ENCODE results near the gene LMAN2L.

LMAN2L gene

DNA sequence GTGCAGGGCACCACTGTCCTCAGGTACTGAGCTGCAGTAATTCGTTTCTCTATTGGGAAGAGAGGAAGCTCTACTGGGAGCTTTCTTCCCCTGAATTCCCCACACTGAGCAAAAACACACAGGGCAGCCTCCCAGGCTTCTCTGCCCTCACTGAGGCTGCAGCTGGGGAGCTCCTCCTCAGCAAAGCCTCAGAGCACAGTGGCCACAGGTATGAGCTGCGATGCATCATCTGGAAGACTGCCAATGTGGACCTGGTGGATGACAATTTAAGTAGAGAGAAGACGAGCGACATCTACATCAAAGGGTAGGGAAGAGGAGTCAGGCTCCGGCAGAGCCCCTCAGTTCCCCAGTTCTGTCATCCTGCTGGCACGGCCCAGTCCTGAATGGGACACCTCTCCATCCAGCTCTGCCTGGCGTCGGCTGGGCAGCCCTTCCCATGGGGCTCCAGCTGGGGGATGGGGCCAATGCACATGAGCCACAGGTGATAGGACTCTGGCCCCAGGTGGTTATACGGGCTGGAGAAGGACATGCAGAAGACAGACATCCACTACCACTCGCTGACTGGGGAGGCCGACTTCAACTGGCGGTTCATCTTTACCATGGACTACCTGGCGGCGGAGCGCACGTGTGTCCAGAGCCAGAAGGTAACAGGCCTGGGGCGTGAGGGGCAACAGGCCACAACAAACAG is 37.6 kb downstream of the LMAN2L start:
- DNase-seq, result no peak

DNA sequence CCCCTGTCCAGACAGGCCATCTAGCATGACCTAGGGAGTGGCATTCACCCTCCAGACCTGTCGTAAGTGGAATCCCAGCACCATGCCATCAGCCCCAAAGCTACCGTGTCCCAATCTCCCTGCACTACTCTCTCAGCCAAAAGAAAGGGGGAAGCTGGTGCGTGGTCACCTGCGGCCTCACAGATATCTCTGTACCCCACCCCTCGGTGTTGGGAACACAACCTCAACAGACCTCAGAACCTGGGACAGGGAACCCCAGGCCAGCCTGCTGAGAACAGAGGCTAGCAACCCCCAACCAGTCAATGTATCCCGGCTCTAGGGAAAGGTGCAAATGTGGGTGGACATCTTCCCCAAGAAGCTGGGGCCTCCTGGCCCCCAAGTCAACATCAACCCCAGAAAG is 38.2 kb downstream of the LMAN2L start:
- DNase-seq, result no peak

DNA sequence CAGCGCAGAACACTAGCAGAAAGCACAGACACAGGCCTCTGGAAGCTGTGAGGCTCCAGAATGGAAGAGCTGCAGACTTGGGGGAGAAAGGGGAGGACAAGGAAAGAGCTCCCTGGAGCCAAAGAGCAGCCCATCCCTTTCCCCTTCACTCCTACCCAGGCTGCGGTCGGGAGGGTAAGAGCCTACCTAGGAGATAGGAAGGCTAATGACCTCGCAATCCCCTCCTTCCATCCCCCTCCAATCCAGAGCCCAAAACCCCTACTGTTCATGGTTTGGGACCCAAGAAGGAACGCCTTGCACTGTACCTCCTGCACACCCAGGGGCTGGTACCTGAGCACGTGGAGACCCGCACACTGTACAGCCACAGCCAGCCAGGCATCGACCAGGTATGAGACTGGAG is 39.8 kb downstream of the LMAN2L start:
- no peak for DNase-seq

DNA sequence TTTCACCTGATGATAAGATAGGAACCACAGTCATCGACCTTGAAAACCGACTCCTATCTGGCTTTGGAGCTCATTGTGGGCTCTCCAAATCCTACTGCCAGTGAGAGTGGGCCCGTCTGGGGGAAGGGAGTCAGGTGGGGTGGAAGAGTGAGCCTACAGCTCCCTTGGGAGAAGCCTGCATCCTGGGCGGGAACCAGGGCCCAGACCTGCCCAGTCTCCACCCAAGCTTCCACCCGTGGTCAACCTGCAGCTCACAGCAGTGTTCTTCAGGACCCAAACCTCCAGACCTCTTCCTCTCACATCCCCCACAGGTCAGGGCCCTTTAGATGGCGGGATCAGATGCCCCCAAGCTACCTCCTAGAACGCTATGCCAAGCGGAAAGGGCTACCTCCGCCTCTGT is 40.2 kb downstream of the LMAN2L start:
- no peak for DNase-seq

DNA sequence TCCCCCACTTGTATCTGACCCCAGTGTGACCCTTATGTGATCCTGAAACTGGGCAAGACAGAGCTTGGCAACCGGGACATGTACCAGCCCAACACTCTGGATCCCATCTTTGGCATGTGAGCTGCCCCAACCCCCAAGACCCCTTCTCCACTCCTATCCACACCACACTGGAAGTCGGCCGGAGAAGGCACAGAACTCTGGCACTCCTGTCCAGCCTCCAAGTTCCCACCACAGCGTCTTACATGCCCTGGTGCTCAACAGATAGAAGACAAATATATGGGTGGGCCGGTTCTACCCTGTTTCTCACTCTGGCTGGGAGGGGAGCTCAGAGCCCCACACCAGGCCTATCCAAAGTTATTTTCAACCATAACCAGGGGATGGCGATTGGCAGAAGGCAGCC is 40.8 kb downstream of the LMAN2L start:
- no peak for DNase-seq

DNA sequence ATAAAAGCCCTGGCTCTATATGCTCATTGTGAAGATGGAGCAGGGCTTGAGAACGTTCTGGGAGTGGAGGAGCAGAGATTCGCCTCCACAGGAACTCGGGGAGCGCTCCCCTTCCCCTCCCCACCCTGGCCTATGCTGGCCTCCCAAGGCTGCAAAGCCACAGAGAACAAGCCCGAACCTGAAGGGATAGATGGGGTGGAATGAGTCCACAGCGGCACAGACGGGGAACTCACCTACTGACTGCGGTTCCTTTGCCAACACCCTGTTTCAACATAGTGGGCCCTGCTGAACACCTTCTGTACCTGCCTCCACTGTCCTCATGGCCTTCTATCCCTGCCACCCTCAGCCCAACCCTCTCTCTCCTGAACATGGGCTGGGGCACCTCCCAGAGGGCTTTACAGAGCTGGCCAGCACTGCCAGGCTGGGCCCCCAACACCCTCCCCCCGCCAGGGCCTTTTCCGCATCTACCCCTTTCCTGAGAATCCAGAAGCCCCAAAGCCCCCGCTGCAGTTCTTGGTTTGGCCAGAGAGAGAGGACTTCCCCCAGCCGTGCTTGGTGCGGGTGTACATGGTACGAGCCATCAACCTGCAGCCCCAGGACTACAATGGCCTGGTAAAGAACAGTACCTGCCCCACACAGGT is 41.5 kb downstream of the LMAN2L start:
- no peak for DNase-seq

DNA sequence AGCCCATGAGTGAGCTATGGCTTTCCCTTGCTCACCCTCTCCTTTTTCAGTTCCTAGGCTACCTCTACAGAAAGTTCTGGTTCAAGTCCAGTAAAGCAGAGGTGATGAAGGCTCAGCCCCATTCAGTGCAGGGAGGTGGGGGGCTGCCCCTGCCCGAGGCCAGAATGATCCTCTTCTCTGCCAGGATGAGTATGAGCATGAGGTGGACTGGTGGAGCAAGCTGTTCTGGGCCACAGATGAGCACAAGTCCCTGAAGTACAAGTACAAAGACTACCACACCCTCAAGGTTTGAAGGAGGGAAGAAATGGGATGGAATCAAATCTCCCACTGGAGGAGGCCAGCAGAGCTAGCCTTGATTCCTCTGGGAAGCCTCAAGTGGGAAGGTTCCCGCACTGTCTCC is 42.4 kb downstream of the LMAN2L start:
- no peak for DNase-seq

DNA sequence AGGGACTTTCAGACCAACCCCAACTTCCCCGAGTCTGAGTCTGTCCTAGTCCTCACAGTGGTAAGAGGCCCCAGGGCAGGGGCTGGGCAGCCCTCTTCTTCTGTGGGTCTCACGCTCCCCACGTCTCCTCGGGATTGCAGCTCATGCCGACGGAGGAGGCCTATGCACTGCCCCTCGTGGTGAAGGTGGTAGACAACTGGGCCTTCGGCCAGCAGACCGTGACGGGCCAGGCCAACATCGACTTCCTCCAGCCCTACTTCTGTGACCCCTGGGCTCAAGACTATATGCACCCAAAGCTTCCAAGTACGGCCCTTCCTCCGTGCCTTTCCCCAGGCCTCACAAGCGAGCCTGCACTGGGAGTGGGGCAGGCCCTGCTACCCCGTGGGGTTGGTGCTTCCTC is 44.3 kb downstream of the LMAN2L start:
- DNase-seq, result no peak

DNA sequence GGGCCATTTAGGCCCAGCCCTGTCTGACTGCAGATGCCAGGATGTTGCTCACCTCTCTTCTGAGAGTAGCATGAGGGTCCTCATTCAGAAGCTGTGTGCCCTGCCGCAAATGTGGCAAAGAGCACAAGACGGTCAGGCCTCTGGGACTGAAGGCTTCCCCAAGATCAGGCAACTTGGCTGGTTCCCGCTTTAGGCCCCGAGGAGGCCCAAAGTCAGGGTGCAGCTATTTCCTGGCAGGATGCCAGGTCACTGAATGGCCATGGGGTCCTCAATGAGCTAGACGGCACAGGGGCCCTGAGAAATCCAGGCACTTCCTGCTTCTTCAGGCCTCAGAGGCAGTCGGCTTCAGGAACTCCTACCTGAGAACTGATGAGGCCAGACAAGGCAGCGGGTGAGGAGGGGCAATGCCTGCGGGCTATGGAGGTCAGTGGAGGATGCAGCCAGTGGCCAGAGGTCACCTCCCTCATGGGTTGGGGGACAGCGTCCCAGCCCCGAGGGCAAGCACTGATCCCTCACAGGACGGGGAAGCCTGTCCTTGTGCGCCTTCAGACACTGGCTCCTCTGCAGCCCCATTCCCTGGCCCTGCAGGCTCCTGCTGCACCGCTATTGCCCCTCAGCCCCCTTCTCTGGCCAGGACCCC is 44.9 kb downstream of the LMAN2L start:
- no peak for DNase-seq

DNA sequence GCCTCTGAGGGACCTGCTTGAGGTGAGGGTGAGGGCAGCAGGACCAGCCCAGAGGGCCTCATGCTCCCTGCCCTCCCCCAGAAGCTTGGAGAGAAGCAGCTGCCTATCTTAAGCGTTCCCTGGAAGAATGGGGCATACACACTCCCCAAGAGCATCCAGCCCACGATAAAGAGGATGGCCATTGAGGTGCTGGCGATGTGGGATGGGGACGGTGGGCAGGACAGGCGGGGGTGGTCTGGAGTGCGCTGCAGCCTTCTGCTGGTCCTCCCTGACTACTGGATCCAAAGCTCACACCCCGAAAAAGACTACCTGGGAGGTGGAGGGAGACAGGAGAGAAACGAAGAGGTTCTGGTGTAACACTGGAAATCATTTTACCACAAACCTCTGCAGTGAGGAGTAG is 45.6 kb downstream of the LMAN2L start:
- no peak for DNase-seq

DNA sequence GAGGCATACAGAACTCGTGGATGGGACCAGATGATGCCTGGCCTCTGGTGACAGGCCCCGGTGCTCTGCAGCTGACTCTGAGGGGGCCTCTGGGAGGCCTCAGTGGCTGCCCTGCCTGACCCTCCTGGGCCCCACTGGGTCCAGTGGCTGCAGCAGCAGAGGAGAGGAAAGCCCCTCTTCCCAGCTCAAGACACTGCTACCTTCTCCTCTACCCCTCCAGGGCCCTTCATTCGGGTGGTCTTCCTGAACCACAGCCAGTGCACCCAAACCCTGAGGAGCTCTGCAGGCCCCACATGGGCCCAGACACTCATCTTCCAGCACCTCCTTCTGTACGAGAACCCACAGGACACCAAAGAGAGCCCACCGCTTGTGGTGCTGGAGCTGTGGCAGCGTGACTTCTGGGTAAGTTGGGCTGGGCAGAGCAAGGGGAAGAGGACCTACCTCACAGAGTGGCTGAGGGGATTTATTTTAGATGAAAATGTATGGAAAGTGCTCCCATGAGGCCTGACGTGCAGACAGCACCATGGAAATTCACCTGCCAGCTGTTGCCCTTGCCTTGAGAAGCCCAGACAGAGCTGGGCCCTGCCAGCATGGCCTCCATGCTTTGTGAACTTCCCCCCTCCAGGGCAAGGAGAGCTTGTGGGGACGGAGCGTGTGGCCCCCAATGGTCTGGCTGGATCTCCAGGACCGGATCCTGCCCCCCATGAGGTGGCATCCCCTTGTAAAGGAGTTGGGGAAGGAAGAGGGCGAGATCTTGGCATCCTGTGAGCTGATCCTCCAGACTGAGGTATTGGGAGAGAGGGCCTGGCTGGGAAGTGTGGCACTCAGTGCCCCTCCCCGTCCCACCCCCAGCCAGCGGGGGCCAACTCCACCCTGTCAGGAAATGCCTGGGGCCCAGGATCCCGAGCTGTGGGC is 46.3 kb downstream of the LMAN2L start:
- DNase-seq, result no peak

DNA sequence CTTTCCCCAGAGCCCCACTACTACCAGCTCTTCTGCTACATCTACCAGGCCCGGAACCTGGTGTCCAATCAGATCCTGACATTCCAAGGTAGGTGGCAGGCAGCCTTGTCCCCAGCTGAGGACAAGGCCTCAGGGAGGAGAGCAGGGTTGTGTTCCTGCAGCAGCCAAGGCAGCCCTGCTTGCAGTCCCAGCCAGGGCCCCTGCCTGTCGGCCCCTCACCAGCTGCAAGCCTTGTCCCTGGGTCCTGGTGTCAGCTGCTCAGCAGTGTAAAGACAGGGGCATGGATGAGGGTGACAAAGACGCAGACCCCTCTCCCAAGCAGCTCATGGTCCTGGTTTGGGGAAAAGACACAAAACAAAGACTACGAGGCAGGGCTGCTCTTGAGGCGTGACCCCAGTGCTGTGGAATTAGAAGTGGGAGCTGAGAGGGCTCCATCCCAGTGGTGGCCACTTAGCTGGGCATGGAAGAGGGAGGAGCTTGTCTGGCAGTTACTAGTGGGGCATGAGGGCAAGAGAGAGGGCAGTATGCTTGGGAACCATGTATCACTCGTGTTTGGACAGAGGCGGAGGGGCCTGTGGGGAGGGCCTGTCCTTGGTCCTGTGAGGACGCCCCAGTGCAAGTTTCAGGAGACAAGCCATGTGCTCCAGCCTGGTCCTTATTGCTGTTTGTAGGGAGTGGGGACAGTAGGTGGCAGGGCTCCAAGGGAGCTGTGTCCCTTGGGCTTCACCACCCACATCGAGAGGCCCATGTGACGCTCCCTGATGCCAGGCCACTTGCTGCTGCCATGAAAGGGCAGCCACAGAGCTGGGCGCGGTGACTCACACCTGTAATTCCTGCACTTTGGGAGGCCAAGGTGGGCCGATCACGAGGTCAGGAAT is 47.5 kb downstream of the LMAN2L start:
- no peak for DNase-seq

DNA sequence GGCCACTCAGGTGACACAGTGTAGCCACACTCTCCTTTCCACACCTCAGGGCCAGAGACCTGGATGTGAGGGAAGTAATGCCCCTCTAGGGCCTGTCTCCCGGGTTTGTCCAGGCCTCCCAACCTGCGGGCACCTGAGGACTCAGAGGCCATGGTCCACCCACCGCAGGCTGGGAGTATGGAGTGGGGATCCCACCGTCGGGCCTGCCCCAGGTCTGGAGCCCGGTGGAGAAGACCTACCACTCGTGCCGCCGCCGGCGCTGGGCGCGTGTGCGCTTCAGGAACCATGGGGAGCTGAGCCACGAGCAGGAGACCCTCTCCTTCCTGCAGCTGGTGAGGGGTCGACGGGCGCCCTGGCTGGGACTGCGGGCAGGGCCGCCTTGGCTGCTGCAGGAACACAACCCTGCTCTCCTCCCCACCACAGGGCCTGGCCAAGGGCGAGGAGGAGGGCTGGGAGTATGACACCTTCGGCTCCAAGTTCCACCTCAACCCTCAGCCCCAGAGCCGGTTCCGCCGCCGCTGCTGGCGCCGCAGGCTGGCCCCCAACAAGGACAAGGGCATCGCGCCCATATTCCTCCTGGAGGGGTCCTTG is 48.7 kb downstream of the LMAN2L start:
- no peak for DNase-seq

DNA sequence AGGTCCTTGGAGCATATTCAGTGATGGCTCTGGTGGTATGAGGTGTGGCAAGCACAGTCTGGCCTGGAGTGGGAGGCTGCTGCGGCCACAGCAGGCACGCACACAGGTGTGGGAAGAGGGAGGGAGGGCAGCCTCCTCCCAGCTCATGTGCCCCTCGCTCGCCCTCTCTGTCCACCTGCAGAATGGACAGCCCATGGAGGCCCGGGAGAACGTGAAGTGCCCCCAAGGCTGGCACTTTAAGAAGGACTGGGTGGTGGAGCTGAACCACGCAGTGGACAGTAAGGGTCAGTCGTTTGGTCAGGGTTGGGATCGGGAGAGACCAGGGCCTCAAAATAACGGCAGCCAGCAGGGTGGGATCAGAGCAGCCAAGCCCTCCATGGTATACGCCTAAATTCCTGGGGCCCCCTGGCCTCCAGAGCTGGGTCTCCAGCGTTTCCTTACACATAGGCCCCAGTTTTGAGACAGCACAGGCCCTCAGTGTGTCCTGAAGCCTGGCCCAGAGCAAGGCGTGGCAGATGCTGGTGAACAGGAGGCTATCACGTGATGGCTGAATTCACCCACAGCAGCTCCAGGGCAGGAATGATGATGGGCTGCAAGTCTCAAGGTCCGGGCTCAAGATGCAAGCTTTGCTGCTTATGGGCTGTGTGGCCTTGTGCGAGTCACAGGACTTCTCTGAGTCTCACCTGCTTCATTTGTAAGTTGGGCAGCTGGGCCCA is 49.4 kb downstream of the LMAN2L start:
- no peak for DNase-seq

DNA sequence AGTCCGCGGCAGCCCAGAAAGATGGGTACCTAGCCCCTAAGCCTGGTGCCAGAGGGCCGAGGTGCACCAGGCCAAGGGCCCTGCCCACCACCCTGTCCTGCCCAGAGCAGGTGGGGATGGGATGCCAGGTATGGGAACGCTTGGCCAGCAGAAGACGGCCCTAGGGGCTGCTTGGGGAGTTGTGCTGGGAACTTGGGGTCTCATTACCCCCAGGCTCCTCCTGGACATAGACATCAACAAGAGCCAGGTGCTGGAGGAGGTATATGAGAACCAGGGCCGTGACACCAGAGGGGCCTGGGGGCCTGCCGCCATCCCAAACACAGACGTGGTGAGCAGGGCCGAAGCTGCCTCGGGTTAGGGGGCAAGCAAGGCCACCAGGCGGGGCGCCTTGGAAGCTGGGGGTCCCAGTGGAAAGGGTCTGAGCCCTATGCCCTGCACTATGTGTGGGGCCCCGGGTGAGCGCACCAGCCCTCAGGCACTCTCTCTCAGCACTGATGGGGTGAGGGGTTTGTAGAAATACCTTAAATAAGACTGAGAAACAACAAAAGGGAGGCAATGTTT is 50.4 kb downstream of the LMAN2L start:
- no peak for DNase-seq

DNA sequence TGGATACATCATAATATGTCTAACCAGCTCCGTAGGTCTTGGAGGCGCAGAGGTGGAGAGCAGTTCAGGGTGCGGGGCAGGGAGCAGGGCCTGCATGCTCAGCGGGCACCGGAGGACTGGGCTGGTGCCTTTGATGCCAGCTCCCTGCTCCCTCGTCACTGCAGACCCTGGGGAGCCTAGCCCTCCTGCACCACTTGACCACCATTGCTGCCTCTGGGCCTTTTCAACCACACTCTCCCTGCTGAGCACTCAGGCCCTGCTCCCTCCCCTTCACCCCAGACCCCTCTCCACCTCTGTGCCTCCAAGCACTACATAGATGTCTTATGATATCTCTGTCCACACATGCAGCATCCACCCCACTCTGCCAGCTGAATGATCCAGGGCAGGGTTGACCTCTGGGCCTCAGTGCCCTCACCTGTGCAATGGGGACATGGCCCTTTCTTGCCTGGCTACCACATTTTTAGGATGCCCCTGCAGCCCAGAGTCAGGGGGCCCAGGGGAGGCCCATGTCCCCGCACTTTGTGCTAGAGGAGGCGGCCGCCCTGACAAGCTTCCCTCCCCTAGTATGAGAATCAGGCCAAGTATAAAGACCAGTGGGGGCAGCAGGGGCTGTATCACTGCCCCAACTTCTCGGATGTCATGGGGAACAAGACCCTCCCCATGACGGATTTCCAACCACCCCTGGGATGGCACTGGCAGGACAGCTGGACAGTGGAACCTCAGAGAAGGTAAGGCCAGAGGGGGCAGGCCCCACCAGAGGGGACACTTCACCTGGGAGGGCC is 51.0 kb downstream of the LMAN2L start:
- DNase-seq, result no peak

DNA sequence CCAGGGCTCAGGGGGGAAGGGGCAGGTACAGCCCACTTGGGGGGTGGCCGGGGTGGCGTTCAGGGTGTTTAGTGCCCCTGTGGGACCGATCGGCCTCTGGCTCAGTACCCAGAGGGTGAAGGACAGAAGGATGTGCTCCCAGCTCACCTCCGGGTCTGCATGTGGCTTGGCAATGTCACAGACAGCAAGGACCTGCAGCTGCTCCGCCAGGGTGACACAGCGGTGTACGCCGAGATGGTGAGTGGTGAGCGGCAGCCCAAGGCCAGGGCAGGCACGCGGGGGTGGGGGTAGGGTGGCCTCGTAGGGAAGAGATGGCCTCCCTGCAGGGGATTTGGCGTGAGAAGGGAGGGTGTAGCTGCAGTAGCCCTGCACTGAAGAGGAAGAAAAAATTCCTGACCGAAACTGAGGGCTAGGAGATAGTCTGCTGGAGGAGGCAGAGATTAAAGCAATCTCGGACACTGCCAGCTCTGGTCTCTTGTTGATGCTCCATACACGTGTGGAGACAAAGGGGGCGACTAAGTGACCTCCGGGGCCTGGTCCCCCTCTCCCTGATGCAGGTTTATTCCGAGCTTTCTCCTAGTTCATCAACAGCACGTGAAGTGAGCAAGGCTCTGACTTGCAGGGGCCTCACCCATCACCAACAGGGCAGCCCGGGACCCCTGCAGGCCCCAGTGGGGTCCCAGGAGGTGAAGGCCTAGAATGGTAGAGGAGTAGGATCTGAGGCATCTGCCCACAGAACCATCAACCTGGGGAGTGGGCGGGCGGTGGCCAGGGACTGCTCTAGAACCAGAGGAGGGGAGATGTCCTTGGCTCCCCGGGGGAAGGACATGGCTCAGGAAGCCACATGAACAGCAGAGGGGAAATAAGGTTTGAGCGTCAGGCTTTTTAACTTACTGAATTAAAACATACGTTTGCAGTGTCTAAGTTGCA is 51.9 kb downstream of the LMAN2L start:
- no peak for DNase-seq

DNA sequence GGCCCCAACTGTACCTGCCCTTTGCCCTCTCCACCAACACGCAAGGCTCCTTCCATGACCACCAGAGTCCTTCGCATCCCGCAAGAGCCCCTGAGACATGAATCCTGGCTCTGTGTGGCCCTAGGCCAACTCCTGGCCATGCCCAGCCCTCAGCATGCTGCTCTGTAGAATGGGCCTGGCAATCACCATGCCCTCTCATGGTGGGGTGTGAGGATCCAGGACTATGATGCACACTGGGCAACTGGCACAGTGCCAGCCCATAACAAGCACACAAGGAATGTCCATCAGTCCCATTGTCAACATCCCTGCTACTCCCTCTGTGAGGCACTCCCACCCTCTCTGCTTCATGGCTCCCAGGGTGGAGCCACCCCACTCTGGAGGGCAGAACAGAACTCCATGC is 52.6 kb downstream of the LMAN2L start:
- DNase-seq, result no peak
